ENCODE data around the gene IFNAR1.

Gene IFNAR1

GRCh38 chr21:33324291-33325221, at the start of gene IFNAR1:
Gene IFNAR1 (plus strand): TSS chr21:33324970. CDS start chr21:33325056, 86 bp downstream.
- DNase-seq, result peak; percentile 99

DNA sequence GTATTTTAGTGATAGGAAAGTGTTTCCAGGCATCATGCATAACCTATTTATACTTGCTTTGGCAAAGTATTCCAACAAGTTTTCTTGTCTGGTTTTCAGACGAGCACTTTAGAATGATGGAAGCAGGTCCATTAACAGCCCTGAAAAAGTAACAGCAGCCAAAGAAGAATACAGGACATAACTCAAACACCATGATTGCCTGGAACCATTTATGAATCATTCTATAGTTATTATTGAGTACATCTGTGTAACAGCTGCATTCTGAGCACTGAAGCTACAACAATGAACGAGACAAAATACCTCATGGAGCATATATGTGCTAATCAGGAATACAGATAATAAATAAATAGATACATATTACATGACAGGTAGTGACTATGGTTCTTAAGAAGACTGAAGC, 46.0 kb upstream of the IFNAR1 start:
- no peak for DNase-seq

- no peak for DNase-seq
Measured at GRCh38 chr21:33279330-33279820, 45.4 kb upstream of the IFNAR1 start.

- DNase-seq, result no peak
Measured at GRCh38 chr21:33281096-33281652, 43.6 kb upstream of the IFNAR1 start.

- no peak for DNase-seq
Measured at GRCh38 chr21:33283203-33283602, 41.6 kb upstream of the IFNAR1 start.

DNA sequence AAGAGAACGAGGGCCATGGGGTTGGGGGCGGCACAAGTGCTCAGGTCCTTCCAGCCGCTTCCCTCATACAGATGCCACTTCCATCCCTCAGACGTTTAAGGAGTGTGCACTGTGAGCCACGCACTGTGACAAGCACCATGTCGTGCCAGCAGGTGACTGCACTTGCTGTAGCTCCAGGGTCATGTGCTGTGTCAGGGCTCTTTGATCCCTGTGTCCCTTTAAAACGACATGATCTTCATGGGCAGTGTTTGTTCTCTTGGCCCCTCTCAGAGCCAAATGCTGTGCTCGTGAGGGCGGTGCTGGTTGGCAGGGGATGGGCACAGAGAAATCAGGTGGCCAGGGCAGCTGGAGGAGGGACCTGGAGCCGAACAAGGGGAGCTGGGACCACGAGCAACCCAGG, 38.7 kb upstream of the IFNAR1 start:
- DNase-seq, result no peak

DNA sequence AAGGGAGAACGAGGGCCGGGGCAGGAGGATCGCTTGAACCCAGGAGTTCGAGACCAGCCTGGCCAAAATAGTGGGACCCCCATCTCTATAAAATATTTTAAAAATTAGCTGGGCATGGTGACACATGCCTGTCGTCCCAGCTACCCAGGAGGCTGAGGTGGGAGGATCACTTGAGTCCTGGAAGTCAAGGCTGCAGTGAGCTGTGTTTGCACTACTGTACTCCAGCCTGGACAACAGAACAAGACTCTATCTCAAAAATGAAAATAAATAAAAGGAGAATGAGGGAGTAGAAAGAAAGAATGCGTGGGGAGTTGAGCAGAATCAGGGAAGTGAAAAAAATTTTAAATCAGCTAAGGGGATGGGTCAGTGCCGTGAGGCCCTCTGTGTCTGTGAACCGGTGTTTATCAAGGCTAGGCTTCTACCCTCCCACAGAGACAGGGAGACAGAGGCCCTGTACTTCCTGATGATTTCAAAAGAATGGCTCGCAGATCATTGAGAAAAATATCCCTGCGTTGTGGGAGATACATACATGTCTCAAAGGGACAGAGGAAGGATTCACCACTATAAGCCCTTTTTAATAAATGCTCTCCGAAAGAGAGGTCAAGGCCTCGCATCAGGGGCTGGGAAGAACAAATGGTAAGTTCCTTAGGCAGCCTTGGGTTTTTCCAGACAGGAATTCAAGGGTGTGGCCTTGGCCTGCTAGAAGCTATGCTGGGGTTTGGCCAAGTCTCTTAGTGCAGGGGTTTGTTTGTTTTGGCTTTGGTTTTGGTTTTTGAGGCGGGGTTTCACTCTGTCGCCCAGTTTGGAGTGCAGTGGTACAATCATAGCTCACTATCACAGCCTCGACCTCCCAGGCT, 37.9 kb upstream of the IFNAR1 start:
- no peak for DNase-seq

DNA sequence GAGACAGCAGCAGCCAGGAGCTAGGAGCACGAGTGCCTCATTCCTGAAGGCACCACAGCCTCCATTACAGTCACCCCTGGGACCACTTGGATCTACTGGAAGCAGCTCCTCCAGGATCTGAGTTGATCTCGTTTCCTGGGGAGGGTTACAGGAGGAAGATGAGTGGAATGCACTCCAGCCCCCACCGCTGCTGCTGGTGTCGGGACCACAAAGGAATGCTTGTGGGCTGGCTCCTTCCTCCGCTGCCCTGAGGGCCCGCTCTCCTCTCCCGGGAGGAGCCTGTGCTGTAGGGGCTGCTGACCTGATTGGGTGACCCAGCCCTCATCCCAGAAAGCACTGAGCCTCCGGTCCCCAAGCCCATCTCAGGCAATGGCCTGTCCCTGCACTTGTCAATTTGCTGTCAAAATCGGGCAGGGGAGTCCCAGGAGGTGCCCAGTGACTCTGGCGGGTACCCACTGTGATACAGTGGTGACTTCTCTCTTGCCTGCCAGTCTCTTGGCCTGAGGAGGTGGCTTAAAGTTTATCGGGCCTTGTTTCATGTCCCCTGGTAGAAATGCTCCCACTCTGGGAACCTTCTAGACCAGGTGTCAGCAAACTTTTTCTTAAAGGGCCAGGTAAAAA, 35.5 kb upstream of the IFNAR1 start:
- DNase-seq, result no peak

GRCh38 chr21:33290441-33290840, 34.3 kb upstream of the IFNAR1 start:
- DNase-seq, result no peak

GRCh38 chr21:33291686-33292085, 33.1 kb upstream of the IFNAR1 start:
- no peak for DNase-seq

DNA sequence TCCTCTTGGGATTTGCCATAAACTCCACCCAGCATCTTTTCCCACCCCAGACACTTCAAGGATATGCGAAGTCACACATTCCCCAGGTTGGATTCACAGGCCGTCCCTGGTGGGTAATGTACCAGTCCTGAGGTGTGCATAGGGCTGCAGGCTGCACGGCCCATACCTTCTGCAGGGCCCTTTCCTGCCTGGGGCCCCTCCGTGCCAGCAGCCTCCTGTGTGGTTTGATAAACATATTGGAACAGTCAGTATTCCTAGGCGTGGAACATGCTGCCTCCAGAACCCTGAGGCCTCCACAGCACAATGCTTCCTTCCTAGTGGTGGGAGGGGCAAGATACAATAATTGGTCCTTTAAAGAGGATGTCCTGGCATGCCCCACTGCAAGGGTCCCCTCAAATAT, 32.0 kb upstream of the IFNAR1 start:
- DNase-seq, result no peak

DNA sequence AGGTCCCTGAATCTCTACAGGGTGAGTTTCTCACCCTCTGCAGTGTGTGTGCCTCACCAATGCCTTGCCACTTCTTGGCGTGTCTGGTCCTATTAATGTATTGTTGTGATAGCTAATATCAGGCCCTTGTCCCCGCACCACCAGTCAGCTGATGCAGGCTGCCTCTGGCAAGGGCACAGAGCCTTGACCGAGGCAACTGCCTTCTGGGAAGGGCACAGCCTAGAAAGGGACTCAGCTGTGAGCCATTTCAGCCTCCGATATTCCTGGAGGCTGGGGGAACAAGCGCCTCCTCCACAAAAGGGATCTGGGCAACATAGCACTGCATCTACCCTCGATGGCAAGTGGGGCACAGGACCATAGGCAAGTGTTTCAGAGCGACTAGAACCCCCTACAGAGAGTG, 31.6 kb upstream of the IFNAR1 start:
- DNase-seq, result no peak

- peak; percentile 26 for DNase-seq
Measured at GRCh38 chr21:33293811-33294216, 31.0 kb upstream of the IFNAR1 start.

DNA sequence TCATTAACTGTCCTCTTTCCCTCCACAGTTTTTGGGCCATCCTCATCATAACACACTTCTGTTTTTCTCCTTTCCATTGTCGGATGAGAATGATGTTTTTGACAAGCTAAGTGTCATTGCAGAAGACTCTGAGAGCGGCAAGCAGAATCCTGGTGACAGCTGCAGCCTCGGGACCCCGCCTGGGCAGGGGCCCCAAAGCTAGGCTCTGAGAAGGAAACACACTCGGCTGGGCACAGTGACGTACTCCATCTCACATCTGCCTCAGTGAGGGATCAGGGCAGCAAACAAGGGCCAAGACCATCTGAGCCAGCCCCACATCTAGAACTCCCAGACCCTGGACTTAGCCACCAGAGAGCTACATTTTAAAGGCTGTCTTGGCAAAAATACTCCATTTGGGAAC, 28.6 kb upstream of the IFNAR1 start:
- no peak for DNase-seq

- no peak for DNase-seq
Measured at GRCh38 chr21:33299181-33299752, 25.5 kb upstream of the IFNAR1 start.

DNA sequence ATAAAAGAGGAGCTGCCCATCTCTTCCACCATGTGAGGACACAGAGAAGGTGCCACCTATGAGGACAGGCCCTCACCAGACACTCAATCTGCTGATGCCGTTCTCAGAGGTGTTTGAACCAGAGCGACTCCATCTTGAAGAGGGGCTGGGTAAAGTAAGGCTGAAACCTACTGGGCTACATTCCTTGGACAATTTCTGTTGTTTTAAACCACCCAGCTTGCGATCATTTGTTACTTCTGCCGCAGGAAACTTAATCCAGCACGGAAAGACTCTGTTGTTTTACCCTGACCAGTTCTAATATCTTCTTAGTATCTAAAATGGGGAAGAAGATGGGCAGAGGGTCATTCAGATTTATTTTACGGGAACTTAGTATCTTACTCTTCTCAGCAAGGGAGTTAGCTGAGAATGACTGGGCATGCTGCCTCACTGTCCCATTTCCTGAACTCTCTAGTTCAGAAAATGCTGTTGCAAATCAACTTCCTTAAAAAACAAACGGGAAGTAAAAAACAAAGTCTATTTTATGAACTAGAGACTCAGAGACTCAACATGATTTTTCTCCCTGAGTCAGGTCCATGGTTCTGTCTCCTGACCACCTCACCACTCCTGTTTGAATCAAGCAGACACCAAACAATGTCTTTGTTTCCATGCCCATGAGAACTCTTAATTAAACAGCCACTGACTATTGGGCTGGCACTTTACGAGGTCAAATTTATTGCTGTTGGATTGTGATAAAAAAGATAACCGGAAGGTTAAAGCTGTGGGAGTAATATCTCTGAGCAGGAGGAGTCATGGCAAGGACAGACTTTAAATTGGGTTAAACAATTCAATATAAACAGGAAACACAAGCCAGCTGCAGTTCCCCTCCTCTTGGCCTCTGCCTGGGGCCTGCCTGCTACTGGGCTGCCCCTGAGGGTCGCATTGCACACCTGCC, 23.8 kb upstream of the IFNAR1 start:
- DNase-seq, result no peak

DNA sequence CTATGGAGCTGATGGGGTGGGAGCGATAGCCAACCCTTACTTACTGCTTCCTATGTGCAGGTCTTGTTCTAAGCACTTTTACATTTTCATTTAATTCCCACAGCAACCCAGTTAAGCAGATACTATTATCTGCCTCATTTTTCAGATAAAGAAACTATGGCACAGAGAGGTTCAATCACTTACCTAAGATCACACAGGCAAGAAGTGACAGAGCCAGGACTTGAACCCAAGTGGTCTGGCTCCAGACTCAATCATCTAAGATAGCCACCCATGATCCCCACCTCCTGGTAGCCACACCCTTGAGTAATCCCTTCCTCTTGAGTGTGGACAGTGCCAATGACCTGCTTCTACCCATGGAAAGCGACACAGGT, 23.2 kb upstream of the IFNAR1 start:
- DNase-seq, result no peak

GRCh38 chr21:33302055-33302454, 22.7 kb upstream of the IFNAR1 start:
- no peak for DNase-seq

GRCh38 chr21:33302796-33303195, 22.0 kb upstream of the IFNAR1 start:
- DNase-seq, result no peak

GRCh38 chr21:33305344-33305671, 19.5 kb upstream of the IFNAR1 start:
- no peak for DNase-seq

GRCh38 chr21:33305938-33306337, 18.8 kb upstream of the IFNAR1 start:
- no peak for DNase-seq
